Measurements from ENCODE around the gene NFIA. TPM values are rescaled to one million over a fixed set of nuclear protein-coding genes. Genes with fewer than 3 reads are reported as not detected.

The NFIA gene
- total RNA-seq, 1 experiment from 2014 or later: 65.4 TPM

DNA sequence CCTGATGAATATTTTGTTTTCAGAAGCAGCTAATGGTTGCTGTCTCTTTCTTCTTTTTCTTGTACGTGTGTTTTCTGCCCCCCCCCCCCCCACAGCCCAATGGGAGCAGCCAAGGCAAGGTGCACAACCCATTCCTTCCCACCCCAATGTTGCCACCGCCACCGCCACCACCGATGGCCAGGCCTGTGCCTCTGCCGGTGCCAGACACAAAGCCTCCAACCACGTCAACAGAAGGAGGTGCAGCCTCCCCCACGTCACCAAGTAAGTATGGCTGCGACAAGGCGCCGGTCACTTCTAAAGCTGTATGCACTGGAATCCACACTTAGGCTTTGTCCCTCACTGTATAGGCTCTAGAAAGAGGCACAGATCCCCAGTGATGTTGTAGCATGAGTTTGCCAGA is 324.1 kb downstream of the NFIA start:
- ChIA-PET POLR2A (ENCODE audit: low non-redundant PET) (interaction anchor here (0.6 kb wide), 1 partner anchor 442 kb away, joined by 15 read pairs; no protein-coding TSS in a partner anchor), CTCF (no interaction called here)
- intact Hi-C loops (cut with micrococcal nuclease; ENCODE audit: unreplicated experiment): no loop called here
- no peak overlapping the region for H3K27ac ChIP-seq (ENCODE audit: low read depth, low read length, poor library complexity, severe bottlenecking)
- no peaks in the 10 kb centered on the region for H3K9me3 ChIP-seq (ENCODE audit: low read depth, low read length, poor library complexity, severe bottlenecking)
- H3K36me3 ChIP-seq (ENCODE audit: insufficient read depth, low read length, poor library complexity, severe bottlenecking): peaks cover 32% of the 10 kb centered on the region
- DNase-seq (ENCODE audit: low spot score): no peak
- no peak for TF ChIP-seq EZH2 (IDR thresholded peaks at IDR 0.05; ENCODE audit: borderline replicate concordance, low read depth, low read length, poor library complexity, severe bottlenecking)
- TF ChIP-seq, protein P1, sequence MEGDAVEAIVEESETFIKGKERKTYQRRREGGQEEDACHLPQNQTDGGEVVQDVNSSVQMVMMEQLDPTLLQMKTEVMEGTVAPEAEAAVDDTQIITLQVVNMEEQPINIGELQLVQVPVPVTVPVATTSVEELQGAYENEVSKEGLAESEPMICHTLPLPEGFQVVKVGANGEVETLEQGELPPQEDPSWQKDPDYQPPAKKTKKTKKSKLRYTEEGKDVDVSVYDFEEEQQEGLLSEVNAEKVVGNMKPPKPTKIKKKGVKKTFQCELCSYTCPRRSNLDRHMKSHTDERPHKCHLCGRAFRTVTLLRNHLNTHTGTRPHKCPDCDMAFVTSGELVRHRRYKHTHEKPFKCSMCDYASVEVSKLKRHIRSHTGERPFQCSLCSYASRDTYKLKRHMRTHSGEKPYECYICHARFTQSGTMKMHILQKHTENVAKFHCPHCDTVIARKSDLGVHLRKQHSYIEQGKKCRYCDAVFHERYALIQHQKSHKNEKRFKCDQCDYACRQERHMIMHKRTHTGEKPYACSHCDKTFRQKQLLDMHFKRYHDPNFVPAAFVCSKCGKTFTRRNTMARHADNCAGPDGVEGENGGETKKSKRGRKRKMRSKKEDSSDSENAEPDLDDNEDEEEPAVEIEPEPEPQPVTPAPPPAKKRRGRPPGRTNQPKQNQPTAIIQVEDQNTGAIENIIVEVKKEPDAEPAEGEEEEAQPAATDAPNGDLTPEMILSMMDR (conservative IDR thresholded peaks at IDR 0.05; ENCODE audit: low read depth, low read length): no peak
- H3K27me3 ChIP-seq (replicated peaks; ENCODE audit: insufficient read depth, low read depth, low read length, poor library complexity): no peaks in the 10 kb centered on the region
- H3K4me3 ChIP-seq (ENCODE audit: low read depth, low read length, poor library complexity, severe bottlenecking): no peak overlapping the region
- BruUV-seq (replicated peaks): no TSS peak
- peaks cover 5% of the 10 kb centered on the region for H3K4me1 ChIP-seq (ENCODE audit: insufficient read depth, low read length, poor library complexity, severe bottlenecking)

DNA sequence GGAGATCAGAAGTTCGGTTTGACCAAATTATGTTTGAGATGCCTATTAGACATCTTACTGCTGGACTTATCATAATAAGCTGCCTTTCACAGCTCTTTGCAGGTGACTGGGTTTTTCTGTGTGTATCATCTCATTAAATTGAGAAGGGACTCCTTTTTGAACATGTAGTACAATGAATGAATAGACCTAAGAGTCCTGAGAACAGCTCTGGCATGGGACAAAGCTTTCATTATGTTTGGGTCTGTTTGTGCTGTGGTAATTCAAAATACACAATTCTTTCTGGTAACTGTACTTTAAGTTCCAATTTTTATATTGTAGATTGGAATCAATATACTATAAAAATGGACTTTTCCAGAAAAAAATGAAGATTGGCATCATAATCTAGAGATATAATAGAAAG is 330.2 kb downstream of the NFIA start:
- no TSS peak for BruUV-seq (replicated peaks)
- POLR2A ChIA-PET (ENCODE audit: low non-redundant PET): no interaction called here

DNA sequence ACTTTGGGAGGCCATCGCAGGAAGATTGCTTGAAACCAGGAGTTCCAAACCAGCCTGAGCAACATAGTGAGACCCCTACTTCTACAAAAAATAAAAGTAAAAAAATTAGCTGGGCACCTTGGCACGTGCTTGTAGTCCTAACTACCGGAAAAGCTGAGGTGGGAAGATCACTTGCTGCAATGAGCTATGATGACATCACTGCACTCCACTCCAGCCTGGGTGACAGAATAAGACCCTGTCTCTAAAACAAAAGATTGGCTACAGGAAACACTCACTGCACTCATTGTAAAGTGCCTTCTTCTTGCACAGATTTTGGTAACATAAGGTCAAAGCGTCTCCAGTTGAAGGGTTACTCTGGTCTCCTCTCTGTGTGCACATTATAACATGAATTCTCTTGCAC is 336.8 kb downstream of the NFIA start:
- TF ChIP-seq, protein P1 (conservative IDR thresholded peaks at IDR 0.05; ENCODE audit: low read depth, low read length): no peak
- TF ChIP-seq EZH2 (IDR thresholded peaks at IDR 0.05; ENCODE audit: borderline replicate concordance, low read depth, low read length, poor library complexity, severe bottlenecking): no peak
- Histone ChIP-seq H3K4me3 (ENCODE audit: low read depth, low read length, poor library complexity, severe bottlenecking) (no peak overlapping the region), H3K27me3 (replicated peaks; ENCODE audit: insufficient read depth, low read depth, low read length, poor library complexity) (no peaks in the 10 kb centered on the region), H3K9me3 (ENCODE audit: low read depth, low read length, poor library complexity, severe bottlenecking) (no peaks in the 10 kb centered on the region), H3K27ac (ENCODE audit: low read depth, low read length, poor library complexity, severe bottlenecking) (no peak overlapping the region), H3K4me1 (ENCODE audit: insufficient read depth, low read length, poor library complexity, severe bottlenecking) (no peaks in the 10 kb centered on the region), H3K36me3 (ENCODE audit: insufficient read depth, low read length, poor library complexity, severe bottlenecking) (no peaks in the 10 kb centered on the region)
- ChIA-PET POLR2A (ENCODE audit: low non-redundant PET) (no interaction called here), CTCF (no interaction called here)
- BruUV-seq (replicated peaks): no TSS peak
- intact Hi-C loops (cut with micrococcal nuclease; ENCODE audit: unreplicated experiment): no loop called here
- DNase-seq (ENCODE audit: low spot score): no peak

More for the DNA sequence above, 330.2 kb downstream of the NFIA start:
- Histone ChIP-seq H3K4me3 (ENCODE audit: low read depth, low read length, poor library complexity, severe bottlenecking) (no peak overlapping the region), H3K27ac (ENCODE audit: low read depth, low read length, poor library complexity, severe bottlenecking) (no peak overlapping the region), H3K4me1 (ENCODE audit: insufficient read depth, low read length, poor library complexity, severe bottlenecking) (no peaks in the 10 kb centered on the region), H3K36me3 (ENCODE audit: insufficient read depth, low read length, poor library complexity, severe bottlenecking) (peaks cover 15% of the 10 kb centered on the region), H3K27me3 (replicated peaks; ENCODE audit: insufficient read depth, low read depth, low read length, poor library complexity) (no peaks in the 10 kb centered on the region), H3K9me3 (ENCODE audit: low read depth, low read length, poor library complexity, severe bottlenecking) (no peaks in the 10 kb centered on the region)
- intact Hi-C loops (cut with micrococcal nuclease; ENCODE audit: unreplicated experiment): no loop called here
- TF ChIP-seq, protein P1 (conservative IDR thresholded peaks at IDR 0.05; ENCODE audit: low read depth, low read length): no peak
- no peak for TF ChIP-seq EZH2 (IDR thresholded peaks at IDR 0.05; ENCODE audit: borderline replicate concordance, low read depth, low read length, poor library complexity, severe bottlenecking)
- CTCF ChIA-PET: no interaction called here
- DNase-seq (ENCODE audit: low spot score): no peak
